Measurements from ENCODE around the gene TXNDC5.

The TXNDC5 gene

DNA sequence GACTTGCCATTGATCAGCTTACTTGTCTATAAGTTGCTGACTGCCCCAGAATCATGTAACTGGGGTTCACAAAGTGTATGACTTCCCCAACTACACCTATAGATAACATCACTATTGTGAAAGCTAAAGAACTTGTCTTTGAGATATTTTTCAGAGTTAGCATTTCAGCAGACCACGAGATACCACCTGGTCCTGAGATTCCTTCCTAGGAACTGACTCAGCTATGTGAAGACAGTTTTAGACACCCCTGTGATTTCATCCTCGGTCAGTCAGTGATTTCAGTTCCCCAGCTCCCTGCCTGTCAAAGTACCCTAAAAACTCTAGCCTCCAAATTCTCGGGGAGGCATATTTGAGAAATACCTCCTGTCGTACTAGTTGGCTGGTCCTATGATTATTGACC, 62.4 kb downstream of the TXNDC5 start:
- no peak for DNase-seq

DNA sequence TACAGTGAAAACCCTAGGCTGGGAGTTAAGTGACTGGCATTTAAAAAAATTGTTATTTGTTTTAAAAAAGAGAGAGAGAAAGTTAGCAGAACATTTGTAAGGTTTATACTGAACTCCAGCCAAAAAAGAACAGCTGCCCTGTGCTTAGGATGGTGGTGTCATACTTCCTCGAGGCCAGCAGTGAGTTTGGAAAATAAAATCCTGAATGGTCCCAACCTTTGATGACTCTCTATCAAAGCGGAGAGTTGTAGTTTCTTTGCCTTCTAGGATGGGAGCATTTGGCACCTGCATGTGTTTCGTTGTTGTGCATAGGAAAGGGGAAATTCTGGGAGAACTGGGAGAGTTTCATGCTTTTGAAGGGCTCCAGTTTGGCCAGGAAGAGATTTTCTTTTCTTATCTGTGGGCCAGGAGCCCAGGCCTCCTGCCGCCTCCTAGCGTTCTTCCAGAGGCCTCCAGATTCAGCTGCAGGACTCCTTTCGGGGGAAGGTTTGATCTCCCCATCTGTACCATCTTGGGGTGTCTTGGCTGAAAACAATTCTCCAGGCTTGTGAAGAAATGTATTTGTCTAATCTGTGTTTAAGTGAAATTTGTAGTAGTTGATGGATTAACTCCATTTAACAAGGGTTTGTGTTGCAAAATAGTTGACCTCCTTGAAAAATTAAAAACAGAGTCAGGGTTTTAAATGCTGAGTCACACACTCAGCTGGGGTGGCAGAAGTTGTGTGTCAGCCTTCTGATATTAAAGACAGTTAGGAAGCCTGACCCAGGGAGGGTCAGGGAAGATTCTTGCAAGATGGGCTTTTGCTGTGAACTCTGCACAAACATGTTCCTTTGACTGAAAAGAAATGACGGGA, 63.4 kb downstream of the TXNDC5 start:
- no peak for DNase-seq

DNA sequence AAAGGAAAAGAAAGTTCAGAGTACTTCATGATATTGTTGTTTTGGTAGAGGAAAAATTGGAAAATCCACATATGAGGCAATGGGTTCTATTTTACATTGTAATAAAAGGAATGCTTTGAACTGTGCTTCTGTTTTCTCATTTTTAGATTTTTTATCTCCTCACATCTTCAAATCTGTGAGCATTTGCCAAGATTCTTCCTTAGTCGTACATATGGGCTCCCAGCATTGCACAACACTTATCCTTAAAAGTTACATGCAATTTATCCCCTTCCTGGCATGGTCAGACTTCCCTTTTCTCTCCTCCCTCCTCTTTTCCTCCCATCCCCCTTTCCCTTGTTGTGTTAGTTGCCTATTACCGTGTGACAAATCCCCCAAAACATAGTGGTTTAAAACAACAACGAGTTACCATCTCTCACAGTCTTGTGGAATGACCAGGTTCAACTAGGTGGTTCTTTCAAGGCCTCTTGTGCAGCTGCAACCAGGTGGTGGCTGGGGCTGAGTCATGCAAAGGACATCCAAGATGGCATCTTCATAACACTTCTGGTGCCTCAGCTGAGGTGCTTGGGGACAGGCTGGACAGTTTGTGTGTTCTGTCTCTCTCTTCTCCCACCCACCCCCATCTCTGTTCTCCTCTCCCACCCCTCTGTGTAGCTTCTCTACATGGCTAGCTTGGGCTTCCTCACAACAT, 68.7 kb downstream of the TXNDC5 start:
- DNase-seq = no peak

DNA sequence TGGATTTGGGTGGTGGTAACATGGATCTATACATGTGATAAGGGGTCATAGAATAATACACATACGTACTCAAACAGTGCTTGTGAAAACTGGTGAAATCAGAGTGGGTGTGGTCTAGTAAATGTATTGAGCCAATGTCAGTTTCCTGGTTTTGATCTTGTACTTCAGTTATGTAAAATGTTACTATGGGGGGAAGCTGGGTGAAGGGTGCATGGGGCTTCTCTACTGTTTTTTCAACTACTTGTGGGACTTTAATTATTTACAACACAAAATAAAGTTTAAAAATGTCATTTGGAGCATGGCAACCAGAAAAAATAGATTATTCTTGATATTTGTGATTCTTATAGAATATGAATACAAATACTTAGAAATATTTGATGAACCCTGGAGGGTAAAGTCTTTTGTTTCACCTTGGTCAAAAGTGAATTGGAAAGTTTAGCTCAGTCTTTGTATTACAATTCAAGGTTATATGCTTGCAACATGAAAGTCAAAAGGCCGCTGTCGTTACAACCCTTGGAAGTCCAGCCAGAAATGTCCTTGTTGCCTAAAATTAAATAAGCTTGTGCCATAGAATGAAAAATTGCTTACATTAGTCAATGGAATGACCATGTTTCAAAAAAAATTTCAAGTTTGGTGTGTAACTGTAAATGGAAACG, 74.1 kb downstream of the TXNDC5 start:
- no peak for DNase-seq

DNA sequence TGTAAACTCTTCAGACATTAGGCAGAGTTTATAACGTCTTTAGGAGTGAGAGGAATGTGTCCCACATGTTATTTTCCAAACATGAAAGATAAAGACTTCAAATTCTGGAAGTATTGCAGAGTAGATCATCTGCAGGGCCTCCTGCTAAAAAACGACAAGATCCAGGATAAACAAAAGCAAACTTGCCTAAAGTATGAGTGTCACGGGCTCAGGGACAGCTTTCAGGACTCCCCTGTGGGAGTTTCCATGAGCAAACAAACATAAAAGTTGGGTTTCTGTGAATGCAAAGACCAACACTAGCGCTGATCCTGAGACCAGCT, 76.9 kb downstream of the TXNDC5 start:
- DNase-seq = no peak

DNA sequence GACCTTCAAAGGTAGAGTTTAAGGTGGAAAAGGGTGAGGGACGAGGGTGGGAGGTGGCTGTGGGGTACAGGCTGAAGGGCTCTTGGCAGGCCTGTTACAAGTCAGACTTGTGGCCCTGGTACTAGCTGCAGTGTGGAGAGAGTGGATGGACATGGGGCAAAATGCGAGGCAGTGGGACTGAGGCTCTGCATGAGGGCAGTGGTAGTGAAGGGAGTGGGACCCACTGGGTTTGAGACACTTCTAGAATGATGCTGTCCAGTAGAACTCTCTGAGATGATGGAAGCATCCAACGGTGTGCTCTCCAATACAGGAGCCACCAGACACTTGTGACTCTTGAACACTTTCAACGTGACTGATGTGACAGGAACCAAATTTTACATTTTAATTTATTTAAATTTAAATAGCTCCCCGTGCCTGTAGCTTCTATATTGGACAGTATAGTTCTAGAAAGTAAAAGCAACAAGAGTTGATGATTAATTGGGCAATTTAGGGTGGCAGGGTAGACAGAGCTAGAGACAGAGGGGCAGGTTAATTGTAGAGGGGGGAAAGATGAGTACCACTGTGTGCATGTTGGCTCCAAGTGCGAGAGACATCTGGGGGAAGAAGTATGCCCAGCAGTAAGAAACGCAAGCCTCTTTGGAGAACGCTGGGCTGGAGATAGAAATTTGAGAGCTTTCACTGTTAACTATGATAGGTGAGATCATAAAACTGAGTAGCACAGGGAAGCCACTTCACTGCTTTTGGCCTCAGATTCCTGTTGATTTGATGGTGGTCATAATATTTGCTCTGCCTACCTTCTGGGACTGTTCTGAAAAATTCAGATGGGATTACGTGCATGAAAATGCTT, 77.5 kb downstream of the TXNDC5 start:
- DNase-seq = no peak
